OCI-M2 (cell line): Measurements from ENCODE around the gene LSS.
"Not testable (repeated sequence)": the region's sequence is repeated elsewhere in the genome, so short reads cannot be mapped to it uniquely, and the experiment has no call there.

Experiments used
- DNase-seq: peaks from one replicate; lab custom pipeline; 2025; ENCODE audit not compliant: unreplicated experiment; lab: John Stamatoyannopoulos, UW

LSS gene

DNA sequence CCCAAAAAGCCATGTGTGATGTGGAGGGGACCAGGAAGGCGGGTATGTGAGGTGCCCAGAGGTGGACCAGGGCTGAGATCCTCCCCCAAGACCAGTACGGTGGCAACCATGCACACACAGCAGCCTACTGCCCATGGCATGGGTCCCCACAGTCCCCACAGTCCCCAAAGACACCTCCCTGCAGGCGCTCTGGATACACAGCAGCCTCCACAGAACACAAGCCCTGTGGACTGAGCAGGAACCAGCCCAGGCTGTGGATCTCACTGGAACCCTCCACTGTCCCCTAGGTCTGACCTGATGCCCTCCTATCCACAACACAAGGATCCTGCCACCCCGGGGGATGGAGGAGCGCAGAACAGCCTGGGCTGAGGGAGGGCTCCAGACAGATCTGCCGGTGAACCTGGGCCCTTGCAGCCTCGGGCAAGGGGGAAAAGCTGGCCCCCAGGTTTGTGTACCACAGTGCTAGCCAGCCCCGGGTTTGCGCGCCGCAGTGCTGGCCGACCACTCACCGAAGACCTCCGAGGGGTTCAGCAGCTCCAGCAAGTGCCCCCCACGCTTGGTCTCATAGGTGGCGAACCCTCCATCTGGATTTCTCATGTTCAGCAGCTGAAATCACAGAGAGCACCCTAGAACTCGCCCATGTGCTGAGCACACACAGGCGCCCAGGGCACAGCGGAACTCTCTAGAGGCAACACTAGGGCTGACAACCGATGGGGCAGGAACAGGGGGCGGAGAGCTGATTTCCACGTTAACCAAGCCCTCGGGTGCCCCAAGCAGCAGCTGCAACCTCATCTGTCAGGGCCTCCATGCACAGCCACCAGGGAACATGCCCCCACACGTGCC lies 22.2 kb downstream of the LSS start:
- DNase-seq = no peak

DNA sequence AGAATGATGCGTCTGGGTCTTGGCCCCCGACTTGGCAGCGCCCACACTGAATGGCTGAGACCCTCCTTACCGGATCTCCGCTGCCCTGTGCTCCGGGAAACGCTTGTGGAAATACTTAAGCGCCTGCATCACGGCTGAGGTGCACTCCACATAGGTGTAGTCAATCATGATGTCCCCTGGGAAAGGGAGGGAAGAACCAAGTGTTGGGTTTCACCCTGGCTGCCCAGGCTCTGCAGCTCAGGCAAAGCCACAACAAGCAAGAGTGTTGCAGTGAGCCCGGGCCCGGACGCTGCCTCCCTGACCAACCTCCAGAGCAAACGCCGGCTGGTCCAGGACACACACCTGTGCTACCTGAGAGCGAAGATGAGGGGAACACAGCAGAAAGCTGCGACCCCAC lies 22.8 kb downstream of the LSS start:
- no peak for DNase-seq

GRCh38 chr21:46205166-46205565 lies 23.4 kb downstream of the LSS start:
- no peak for DNase-seq

DNA sequence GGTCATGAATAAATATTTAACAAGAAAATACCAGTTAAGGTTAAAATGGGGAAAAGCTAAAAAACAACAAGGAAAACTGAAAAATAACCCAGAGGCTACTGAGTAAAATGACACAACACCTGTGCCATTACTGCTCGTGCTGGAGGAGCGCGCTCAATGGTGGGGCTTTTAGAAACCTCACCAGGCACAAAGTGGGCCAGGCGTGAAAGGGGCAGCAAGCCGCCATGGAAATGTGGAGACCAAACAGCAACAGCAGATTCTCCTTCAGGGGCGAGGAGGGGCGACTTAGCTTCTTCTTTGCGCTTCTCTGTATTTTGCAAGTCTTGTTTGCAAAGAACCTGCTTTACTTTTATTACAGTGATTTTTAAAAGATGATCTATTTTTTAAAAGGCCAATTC lies 25.4 kb downstream of the LSS start:
- DNase-seq = no peak

DNA sequence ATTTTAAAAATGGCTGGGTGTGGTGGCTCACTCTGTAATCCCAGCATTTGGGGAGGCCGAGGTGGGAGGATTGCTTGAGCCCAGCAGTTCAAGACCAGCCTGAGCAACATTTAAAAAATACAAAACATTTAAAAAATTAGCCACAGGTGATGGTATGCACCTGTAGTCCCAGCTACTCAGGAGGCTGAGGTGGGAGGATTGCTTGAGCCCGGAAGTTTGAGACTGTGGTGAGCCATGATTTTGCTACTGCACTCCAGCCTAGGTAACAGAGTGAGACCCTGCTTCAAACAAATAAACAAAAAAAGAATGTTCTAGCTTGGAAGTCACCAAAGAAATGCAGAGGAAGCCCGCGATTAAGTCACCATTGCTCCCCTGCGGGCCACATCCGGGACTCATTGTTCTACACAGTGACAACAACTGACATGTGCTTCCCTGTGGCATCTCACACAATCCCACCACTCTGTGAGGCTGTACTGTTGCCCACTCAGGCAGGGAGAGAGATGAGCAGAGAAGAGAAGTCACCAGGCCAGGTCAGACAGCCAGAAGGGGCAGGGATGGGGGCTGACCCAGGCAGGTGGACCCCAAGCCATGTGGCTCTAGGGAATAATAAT lies 25.9 kb downstream of the LSS start:
- no peak for DNase-seq

DNA sequence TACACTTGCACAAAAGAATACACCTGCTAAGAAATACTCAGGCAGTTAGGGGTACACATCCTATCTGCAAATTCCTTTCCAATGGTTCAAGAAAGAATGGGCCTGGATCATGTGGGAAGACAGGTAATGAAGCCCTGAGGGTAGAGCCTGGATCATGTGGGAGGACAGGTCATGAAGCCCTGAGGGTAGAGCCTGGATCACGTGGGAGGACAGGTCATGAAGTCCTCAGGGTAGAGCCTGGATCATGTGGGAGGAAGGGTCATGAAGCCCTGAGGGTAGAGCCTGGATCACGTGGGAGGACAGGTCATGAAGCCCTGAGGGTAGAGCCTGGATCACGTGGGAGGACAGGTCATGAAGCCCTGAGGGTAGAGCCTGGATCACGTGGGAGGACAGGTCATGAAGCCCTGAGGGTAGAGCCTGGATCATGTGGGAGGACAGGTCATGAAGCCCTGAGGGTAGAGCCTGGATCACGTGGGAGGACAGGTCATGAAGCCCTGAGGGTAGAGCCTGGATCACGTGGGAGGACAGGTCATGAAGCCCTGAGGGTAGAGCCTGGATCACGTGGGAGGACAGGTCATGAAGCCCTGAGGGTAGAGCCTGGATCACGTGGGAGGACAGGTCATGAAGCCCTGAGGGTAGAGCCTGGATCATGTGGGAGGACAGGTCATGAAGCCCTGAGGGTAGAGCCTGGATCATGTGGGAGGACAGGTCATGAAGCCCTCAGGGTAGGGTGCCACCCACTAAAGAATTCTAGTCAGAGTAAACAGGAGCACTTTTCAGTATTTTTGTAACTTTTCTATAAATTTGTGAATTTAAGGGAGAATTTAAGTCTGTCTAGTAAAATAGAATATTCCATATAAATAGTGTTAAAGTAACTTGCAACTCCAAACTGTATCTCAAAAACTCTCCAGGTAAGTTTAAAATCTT lies 27.4 kb downstream of the LSS start:
- DNase-seq = not testable (repeated sequence)

DNA sequence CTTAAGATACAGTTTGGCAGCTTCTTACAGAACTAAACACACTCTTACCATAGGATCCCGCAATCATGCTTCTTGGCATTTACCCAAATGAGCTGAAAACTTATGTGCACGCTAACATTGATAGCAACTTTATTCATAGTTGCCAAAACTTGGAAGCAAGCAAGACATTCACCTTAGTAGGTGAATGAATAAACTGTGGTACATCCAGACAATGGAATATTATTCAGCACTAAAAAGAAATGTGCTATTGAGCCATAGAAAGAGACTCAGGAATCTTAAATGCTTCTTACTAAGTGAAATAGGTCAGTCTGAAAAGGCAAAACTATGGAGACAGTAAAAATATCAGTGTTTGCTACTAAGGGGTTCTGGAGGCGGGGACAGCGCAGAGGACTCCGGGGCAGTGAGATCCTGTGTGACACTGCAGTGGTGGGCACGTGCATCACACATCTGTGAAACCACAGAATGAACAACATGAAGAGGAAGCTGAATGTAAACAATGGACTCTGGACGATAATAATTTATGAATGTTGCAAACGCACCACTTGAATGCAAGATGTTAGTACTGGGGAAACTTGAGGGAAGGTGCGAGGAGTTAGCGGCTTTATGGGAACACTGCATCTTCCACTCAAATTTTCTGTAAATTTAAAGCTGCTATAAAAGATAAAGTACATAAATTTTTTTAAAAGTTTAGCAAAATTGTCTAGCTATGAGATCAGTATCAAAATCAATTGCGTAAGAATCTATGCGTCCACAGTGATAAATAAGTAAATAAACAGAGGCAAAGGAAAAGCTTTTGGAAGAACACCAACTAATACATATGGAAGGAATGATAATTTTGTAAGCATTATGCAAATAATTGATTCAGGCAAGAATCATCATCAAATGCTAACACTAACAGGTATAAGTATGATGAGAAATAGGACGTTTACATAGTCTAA lies 28.9 kb downstream of the LSS start:
- DNase-seq = no peak

GRCh38 chr21:46196733-46197132 lies 31.8 kb downstream of the LSS start:
- DNase-seq = no peak

DNA sequence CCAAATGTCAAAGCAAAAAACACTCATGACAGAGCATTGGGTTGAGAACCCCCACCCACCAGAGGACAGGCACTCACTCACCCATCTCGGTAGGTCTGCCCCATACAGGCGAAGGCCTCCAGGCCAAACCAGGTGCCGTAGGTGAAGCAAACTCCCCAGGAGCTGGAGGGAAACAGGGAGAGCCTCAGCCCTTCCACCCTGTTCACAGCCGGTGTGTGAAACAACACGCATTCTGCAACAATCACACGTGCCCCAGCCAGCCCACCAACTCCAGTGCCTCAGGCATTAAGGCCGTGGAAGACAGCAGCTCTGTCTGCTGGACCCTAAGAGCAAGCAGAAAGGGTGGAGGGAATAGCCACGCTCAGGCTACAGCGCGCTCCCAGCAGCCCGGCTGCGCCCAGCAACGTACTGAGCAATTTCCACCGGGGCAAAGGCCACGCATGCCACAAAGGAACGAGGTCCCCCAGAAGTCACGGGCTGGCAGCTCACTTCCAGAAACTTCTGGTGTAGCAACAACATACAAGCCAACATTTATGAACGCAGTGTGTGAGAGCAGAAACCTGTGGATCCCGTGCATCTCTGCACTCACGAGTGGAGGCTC lies 32.9 kb downstream of the LSS start:
- DNase-seq = no peak

- DNase-seq = no peak
Measured at GRCh38 chr21:46194374-46195334, 33.9 kb downstream of the LSS start.

DNA sequence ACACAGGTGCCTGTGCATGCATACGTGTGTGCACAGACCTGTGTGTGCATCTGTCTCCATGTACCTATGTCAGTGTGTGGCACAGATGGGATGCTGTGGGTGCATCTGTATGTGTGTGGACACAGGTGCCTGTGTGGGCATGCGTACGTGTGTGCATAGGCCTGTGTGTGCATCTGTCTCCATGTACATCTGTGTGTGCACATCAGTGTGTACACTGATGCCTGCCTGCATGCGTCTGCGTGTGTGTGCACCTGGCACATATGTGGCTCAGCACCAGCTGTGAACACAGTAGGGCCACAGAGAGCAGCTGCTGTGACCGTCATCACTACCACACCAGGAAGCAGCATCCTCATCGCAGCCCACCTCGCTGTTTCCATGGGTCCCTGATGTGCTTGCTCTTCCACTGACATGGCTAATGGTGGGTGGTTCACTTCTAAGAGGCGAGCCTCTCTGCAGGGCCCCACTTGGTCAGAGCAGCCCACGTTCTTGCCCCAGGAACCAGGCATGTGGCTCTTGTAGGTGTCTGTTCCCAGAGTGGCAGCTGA lies 34.7 kb downstream of the LSS start:
- DNase-seq = no peak

GRCh38 chr21:46191686-46192575 lies 36.6 kb downstream of the LSS start:
- DNase-seq = no peak

DNA sequence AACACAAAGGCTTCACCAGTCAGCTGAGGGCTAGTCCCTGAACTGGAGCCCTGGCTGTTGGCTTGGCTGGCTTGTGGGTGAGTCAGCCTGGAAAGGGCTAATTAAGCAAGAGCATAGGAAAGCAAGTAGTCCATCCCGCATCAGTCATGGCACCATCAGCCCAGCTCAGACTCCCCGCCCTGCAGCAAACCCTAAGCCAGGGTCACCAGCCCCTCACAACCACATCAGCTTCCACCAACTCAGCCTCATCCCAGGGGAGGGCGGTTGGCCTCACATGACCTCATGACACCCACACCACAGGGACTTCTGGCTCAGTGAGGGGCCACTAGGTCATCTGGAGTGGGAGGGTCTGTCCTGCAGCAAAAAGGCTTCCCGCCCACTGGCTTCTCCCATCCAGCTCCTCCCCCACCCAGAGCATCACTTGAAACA lies 37.3 kb downstream of the LSS start:
- no peak for DNase-seq

GRCh38 chr21:46190491-46191131 lies 38.0 kb downstream of the LSS start:
- DNase-seq = no peak

DNA sequence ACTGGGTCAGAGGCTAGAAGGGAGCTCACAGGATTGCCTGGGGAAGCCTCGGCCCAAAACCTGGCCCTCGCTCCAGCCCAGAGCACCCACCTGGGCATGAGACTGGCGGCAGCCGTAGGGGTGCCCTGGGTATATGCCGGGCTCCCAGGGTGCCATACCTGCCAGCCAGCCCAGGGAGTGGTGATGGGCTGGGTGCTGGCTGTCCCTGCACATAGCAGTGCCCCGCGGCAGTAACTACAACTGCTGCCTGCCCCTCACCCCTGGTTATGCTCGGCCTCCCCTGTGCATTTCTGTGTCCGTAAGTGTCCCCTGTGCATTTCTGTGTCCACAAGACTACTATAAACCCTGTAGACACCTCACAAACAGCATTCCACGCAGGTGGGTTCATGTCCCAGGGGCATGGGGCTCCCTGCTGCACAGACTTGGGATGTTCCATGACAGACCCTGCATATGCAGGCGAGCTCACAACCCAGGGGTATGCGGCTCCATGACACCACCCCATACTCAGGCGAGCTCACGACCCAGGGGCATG lies 38.5 kb downstream of the LSS start:
- no peak for DNase-seq

GRCh38 chr21:46189213-46189958 lies 39.2 kb downstream of the LSS start:
- DNase-seq = no peak
